ENCODE data around the gene PHKA1.
"Not testable (repeated sequence)": the region's sequence is repeated elsewhere in the genome, so short reads cannot be mapped to it uniquely, and the experiment has no call there.

The PHKA1 gene

DNA sequence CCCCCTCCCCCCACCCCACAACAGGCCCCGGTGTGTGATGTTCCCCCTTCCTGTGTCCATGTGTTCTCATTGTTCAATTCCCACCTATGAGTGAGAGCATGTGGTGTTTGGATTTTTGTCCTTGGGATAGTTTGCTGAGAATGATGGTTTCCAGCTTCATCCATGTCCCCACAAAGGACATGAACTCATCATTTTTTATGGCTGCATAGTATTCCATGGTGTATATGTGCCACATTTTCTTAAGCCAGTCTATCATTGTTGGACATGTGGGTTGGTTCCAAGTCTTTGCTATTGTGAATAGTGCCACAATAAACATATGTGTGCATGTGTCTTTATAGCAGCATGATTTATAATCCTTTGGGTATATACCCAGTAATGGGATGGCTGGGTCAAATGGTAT lies 40.2 kb downstream of the PHKA1 start:
- H3K4me1 ChIP-seq (ENCODE audit: control extremely low read depth in 1 of 4, control insufficient read depth in 4 of 4, insufficient read depth in 4 of 4, low read length in 3 of 4); DNase-seq; H3K9me3 ChIP-seq (ENCODE audit: control extremely low read depth in 1 of 5, control insufficient read depth in 4 of 5, insufficient read depth in 2 of 5, low read depth in 1 of 5, low read length in 4 of 5); H3K27ac ChIP-seq (ENCODE audit: insufficient read depth in 1 of 2, low read depth in 1 of 2, low read length in 2 of 2, poor library complexity in 1 of 2, severe bottlenecking in 2 of 2); POLR2A ChIA-PET; CTCF ChIA-PET; H3K36me3 ChIP-seq (ENCODE audit: control insufficient read depth in 4 of 4, insufficient read depth in 4 of 4, low read length in 3 of 4); H3K4me3 ChIP-seq (ENCODE audit: control insufficient read depth in 1 of 7, extremely low read depth in 1 of 7, insufficient read depth in 4 of 7, low read depth in 2 of 7, low read length in 6 of 7); H3K27me3 ChIP-seq (replicated peaks in 2 of 5; ENCODE audit: control insufficient read depth in 4 of 5, insufficient read depth in 5 of 5, low read length in 4 of 5): not testable (repeated sequence)
- no CpG with 5 or more reads among the region's 1 CpG for WGBS (ENCODE audit: insufficient coverage)

DNA sequence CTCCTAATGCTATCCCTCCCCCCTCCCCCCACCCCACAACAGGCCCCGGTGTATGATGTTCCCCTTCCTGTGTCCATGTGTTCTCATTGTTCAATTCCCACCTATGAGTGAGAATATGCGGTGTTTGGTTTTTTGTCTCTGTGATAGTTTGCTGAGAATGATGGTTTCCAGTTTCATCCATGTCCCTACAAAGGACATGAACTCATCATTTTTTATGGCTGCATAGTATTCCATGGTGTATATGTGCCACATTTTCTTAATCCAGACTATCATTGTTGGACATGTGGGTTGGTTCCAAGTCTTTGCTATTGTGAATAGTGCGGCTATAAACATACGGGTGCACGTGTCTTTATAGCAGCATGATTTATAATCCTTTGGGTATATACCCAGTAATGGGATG lies 44.6 kb downstream of the PHKA1 start:
- no CpG with 5 or more reads among the region's 5 CpGs for WGBS (ENCODE audit: insufficient coverage)
- POLR2A ChIA-PET = not testable (repeated sequence)

DNA sequence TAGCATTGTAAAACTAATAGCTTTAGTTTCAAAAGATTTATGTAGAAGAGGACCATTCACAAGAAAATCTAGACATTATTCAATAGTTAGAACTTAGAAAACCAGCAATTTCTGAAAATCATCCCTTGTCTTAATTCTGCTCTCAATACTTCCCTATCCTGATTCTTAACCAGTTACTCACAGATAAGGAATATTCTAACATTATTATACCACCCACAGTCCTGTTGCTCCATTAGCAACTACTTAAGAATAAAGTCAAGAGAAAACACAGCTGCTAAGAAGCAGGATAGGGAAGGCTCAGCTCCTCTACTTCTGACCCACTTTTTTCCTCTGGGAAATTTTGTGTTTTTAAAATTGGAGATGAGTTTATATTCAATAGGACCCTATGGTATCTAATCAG lies 47.7 kb downstream of the PHKA1 start:
- H3K36me3 ChIP-seq (ENCODE audit: control insufficient read depth in 4 of 4, insufficient read depth in 4 of 4, low read length in 3 of 4) = peaks cover 0 to 3% (median 0%) of the 10 kb centered on the region in 4 experiments
- H3K9me3 ChIP-seq (ENCODE audit: control extremely low read depth in 1 of 5, control insufficient read depth in 4 of 5, insufficient read depth in 2 of 5, low read depth in 1 of 5, low read length in 4 of 5) = no peaks in the 10 kb centered on the region
- H3K27me3 ChIP-seq (replicated peaks in 2 of 5; ENCODE audit: control insufficient read depth in 4 of 5, insufficient read depth in 5 of 5, low read length in 4 of 5) = no peaks in the 10 kb centered on the region
- POLR2A ChIA-PET = no interaction called here
- H3K27ac ChIP-seq (ENCODE audit: insufficient read depth in 1 of 2, low read depth in 1 of 2, low read length in 2 of 2, poor library complexity in 1 of 2, severe bottlenecking in 2 of 2) = no peak overlapping the region
- H3K4me3 ChIP-seq (ENCODE audit: control insufficient read depth in 1 of 7, extremely low read depth in 1 of 7, insufficient read depth in 4 of 7, low read depth in 2 of 7, low read length in 6 of 7) = no peak overlapping the region
- H3K4me1 ChIP-seq (ENCODE audit: control extremely low read depth in 1 of 4, control insufficient read depth in 4 of 4, insufficient read depth in 4 of 4, low read length in 3 of 4) = no peaks in the 10 kb centered on the region
- no peak for DNase-seq
- CTCF ChIA-PET = no interaction called here

More for the DNA sequence above, 44.6 kb downstream of the PHKA1 start:
- H3K4me1 ChIP-seq (ENCODE audit: control extremely low read depth in 1 of 4, control insufficient read depth in 4 of 4, insufficient read depth in 4 of 4, low read length in 3 of 4); DNase-seq; H3K9me3 ChIP-seq (ENCODE audit: control extremely low read depth in 1 of 5, control insufficient read depth in 4 of 5, insufficient read depth in 2 of 5, low read depth in 1 of 5, low read length in 4 of 5); H3K4me3 ChIP-seq (ENCODE audit: control insufficient read depth in 1 of 7, extremely low read depth in 1 of 7, insufficient read depth in 4 of 7, low read depth in 2 of 7, low read length in 6 of 7); H3K27ac ChIP-seq (ENCODE audit: insufficient read depth in 1 of 2, low read depth in 1 of 2, low read length in 2 of 2, poor library complexity in 1 of 2, severe bottlenecking in 2 of 2); H3K36me3 ChIP-seq (ENCODE audit: control insufficient read depth in 4 of 4, insufficient read depth in 4 of 4, low read length in 3 of 4); H3K27me3 ChIP-seq (replicated peaks in 2 of 5; ENCODE audit: control insufficient read depth in 4 of 5, insufficient read depth in 5 of 5, low read length in 4 of 5); CTCF ChIA-PET: not testable (repeated sequence)

DNA sequence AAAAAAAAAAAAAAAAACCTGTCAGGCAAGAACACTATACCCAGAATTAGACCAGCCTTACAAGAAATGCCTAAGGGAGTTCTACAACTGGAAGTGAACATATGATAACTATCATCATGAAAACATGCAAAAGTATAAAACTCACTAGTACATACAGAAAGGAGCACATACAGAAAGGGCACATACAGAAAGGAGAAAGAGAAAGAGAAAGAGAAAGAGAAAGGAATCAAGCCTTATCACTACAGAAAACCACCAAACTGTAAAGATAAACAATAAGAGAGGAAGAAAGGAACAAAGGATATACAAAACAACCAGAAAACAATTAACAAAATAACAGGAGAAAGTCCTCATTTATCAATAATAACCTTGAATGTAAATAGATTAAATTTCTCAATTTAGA lies 50.4 kb downstream of the PHKA1 start:
- POLR2A ChIA-PET = no interaction called here
- no peak for DNase-seq

DNA sequence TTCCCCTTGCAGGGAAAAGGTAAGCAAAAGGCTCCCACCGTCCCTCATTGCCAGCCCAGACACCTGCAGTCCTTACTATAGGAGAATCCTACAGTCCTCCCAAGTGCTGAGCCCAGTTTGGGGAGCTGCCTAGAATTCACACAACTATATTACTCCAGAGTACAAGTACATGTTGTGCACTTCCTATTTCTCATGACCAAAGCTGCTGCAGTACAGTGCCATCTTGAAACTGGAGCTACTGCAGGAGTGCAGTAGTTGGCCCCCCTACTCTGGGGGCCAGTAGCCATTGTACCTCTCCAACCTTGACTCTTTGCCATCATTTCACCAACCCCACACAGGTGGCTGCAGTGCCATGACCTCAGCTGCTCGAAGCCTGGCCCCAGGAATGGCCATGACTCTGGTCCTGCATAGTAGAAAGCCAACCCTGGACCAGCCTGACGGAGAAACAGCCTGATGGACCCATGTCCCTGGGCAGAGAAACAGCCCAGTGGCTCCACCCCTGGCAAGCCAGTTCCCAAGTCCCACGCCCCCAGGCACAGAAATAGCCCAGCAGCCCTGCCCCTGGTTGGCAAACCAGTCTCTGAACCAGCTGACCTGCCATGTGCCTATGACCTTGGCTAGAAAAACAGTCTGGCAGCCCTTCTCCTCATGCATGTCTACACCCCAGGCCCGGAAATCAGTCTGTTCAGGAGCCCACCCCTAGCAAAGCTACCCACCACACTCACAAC lies 51.9 kb downstream of the PHKA1 start:
- ChIA-PET CTCF (no interaction called here), POLR2A (no interaction called here)
- Histone ChIP-seq H3K4me1 (ENCODE audit: control extremely low read depth in 1 of 4, control insufficient read depth in 4 of 4, insufficient read depth in 4 of 4, low read length in 3 of 4) (no peaks in the 10 kb centered on the region), H3K36me3 (ENCODE audit: control insufficient read depth in 4 of 4, insufficient read depth in 4 of 4, low read length in 3 of 4) (peaks cover 0 to 7% (median 0%) of the 10 kb centered on the region in 4 experiments), H3K27me3 (replicated peaks in 2 of 5; ENCODE audit: control insufficient read depth in 4 of 5, insufficient read depth in 5 of 5, low read length in 4 of 5) (no peaks in the 10 kb centered on the region), H3K4me3 (ENCODE audit: control insufficient read depth in 1 of 7, extremely low read depth in 1 of 7, insufficient read depth in 4 of 7, low read depth in 2 of 7, low read length in 6 of 7) (no peak overlapping the region), H3K27ac (ENCODE audit: insufficient read depth in 1 of 2, low read depth in 1 of 2, low read length in 2 of 2, poor library complexity in 1 of 2, severe bottlenecking in 2 of 2) (no peak overlapping the region), H3K9me3 (ENCODE audit: control extremely low read depth in 1 of 5, control insufficient read depth in 4 of 5, insufficient read depth in 2 of 5, low read depth in 1 of 5, low read length in 4 of 5) (no peaks in the 10 kb centered on the region)
- no peak for DNase-seq
- WGBS (ENCODE audit: insufficient coverage) = 72% methylated on average over 2 of the region's 5 CpGs

More for the DNA sequence above, 50.4 kb downstream of the PHKA1 start:
- Histone ChIP-seq H3K4me1 (ENCODE audit: control extremely low read depth in 1 of 4, control insufficient read depth in 4 of 4, insufficient read depth in 4 of 4, low read length in 3 of 4) (no peaks in the 10 kb centered on the region), H3K9me3 (ENCODE audit: control extremely low read depth in 1 of 5, control insufficient read depth in 4 of 5, insufficient read depth in 2 of 5, low read depth in 1 of 5, low read length in 4 of 5) (no peaks in the 10 kb centered on the region), H3K4me3 (ENCODE audit: control insufficient read depth in 1 of 7, extremely low read depth in 1 of 7, insufficient read depth in 4 of 7, low read depth in 2 of 7, low read length in 6 of 7) (no peak overlapping the region), H3K27me3 (replicated peaks in 2 of 5; ENCODE audit: control insufficient read depth in 4 of 5, insufficient read depth in 5 of 5, low read length in 4 of 5) (no peaks in the 10 kb centered on the region), H3K36me3 (ENCODE audit: control insufficient read depth in 4 of 4, insufficient read depth in 4 of 4, low read length in 3 of 4) (peaks cover 0 to 3% (median 0%) of the 10 kb centered on the region in 4 experiments), H3K27ac (ENCODE audit: insufficient read depth in 1 of 2, low read depth in 1 of 2, low read length in 2 of 2, poor library complexity in 1 of 2, severe bottlenecking in 2 of 2) (no peak overlapping the region)
- CTCF ChIA-PET = no interaction called here

DNA sequence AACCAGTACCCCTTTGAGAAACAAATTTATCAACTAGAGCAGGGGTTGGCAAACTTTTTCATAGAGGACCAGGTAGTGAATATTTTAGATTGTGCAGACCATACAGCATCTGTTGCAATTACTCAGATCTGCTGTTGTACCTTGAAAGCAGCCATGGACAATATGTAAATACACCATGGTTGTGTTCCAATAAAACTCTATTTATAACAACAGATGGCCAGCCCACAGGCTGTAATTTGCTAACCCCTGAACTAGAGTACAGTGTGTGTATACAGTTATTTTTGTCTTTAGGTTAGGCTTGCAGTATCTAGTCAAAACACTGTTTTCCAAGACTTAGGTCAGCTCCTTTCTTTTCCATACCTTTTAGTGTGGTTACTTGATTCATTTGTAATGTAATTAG lies 54.4 kb downstream of the PHKA1 start:
- Histone ChIP-seq H3K27me3 (replicated peaks in 2 of 5; ENCODE audit: control insufficient read depth in 4 of 5, insufficient read depth in 5 of 5, low read length in 4 of 5) (no peaks in the 10 kb centered on the region), H3K4me1 (ENCODE audit: control extremely low read depth in 1 of 4, control insufficient read depth in 4 of 4, insufficient read depth in 4 of 4, low read length in 3 of 4) (no peaks in the 10 kb centered on the region), H3K9me3 (ENCODE audit: control extremely low read depth in 1 of 5, control insufficient read depth in 4 of 5, insufficient read depth in 2 of 5, low read depth in 1 of 5, low read length in 4 of 5) (no peaks in the 10 kb centered on the region), H3K4me3 (ENCODE audit: control insufficient read depth in 1 of 7, extremely low read depth in 1 of 7, insufficient read depth in 4 of 7, low read depth in 2 of 7, low read length in 6 of 7) (no peak overlapping the region), H3K27ac (ENCODE audit: insufficient read depth in 1 of 2, low read depth in 1 of 2, low read length in 2 of 2, poor library complexity in 1 of 2, severe bottlenecking in 2 of 2) (no peak overlapping the region), H3K36me3 (ENCODE audit: control insufficient read depth in 4 of 4, insufficient read depth in 4 of 4, low read length in 3 of 4) (peaks cover 0 to 8% (median 1%) of the 10 kb centered on the region in 4 experiments)
- DNase-seq = no peak
- ChIA-PET POLR2A (no interaction called here), CTCF (no interaction called here)

DNA sequence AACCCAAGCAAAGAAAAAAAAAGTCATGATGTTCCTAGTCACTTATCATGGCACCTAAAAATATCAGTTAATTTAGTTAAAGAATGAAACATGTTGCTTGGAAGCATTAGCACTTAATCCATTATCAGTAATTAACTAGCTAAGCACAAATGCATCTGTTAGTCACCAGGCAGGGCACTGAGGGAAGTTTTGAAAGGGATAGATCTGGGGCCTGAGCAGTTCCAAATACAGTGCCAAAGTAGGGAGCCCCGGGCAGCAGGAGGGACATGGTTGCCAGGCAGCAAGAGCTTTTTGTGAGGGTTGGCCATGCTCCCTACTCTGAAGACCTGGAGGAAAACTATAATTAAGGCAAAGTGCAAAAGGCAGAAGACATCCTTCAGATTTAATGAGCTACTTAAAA lies 62.0 kb downstream of the PHKA1 start:
- peaks cover 0 to 9% (median 2%) of the 10 kb centered on the region in 4 experiments for H3K36me3 ChIP-seq (ENCODE audit: control insufficient read depth in 4 of 4, insufficient read depth in 4 of 4, low read length in 3 of 4)
- H3K4me1 ChIP-seq (ENCODE audit: control extremely low read depth in 1 of 4, control insufficient read depth in 4 of 4, insufficient read depth in 4 of 4, low read length in 3 of 4) = no peaks in the 10 kb centered on the region
- no peak overlapping the region for H3K27ac ChIP-seq (ENCODE audit: insufficient read depth in 1 of 2, low read depth in 1 of 2, low read length in 2 of 2, poor library complexity in 1 of 2, severe bottlenecking in 2 of 2)
- 88% methylated on average over 1 of the region's 1 CpG for WGBS (ENCODE audit: insufficient coverage)
- no peaks in the 10 kb centered on the region for H3K9me3 ChIP-seq (ENCODE audit: control extremely low read depth in 1 of 5, control insufficient read depth in 4 of 5, insufficient read depth in 2 of 5, low read depth in 1 of 5, low read length in 4 of 5)
- CTCF ChIA-PET = no interaction called here
- DNase-seq = no peak
- H3K4me3 ChIP-seq (ENCODE audit: control insufficient read depth in 1 of 7, extremely low read depth in 1 of 7, insufficient read depth in 4 of 7, low read depth in 2 of 7, low read length in 6 of 7) = no peak overlapping the region
- POLR2A ChIA-PET = no interaction called here
- peaks cover 0 to 2% (median 0%) of the 10 kb centered on the region in 5 experiments for H3K27me3 ChIP-seq (replicated peaks in 2 of 5; ENCODE audit: control insufficient read depth in 4 of 5, insufficient read depth in 5 of 5, low read length in 4 of 5)

Measured in common myeloid progenitor, CD34-positive (primary cell).